Endothelial cell of umbilical vein (primary cell): Measurements from ENCODE around the gene MAG. TPM values are rescaled to one million over a fixed set of nuclear protein-coding genes. Genes with fewer than 3 reads are reported as not detected.

Source experiments
- BruUV-seq: library from RNA; stranded (reverse); fragments of 400-500 nt; replicated peaks from 2 replicates; lab custom pipeline; 2021; lab: Mats Ljungman, UMichigan
- CTCF ChIA-PET: fragments of 300-600, 350-600 bp; sonication (Branson Sonifier 250); formaldehyde crosslinking; loops from one replicate; lab custom pipeline; 2021; ENCODE audit warnings: antibody characterized with exemption, inconsistent platforms; lab: Charles Lee
- POLR2A ChIA-PET: fragments of 300-600, 350-600 bp; sonication (Branson Sonifier 250); formaldehyde crosslinking; loops from one replicate; lab custom pipeline; 2021; ENCODE audit warnings: antibody characterized with exemption, inconsistent platforms; lab: Charles Lee
- DNase-seq: peaks from one replicate; pipeline ENCODE4 v3.0.0-alpha.2; 2011; ENCODE audit warnings: low read depth, low spot score
- FAIRE-seq: peaks from 2 replicates; lab custom pipeline; 2011; peaks lifted over from hg19 to GRCh38; lab: Jason Lieb, UNC
- H2AFZ ChIP-seq: 2 replicates; pipeline ENCODE4 v1.6.0; 2012; ENCODE audit warnings: low read depth, low read length, control low read depth, inconsistent platforms
- H3K27ac ChIP-seq: 2 replicates; pipeline ENCODE4 v1.5.1; 2011; ENCODE audit warnings: low read depth, mild to moderate bottlenecking, control low read depth, low read length, moderate library complexity; ENCODE audit not compliant: insufficient read depth
- H3K27me3 ChIP-seq, 2 experiments: 2 replicates each; pipeline versions ENCODE4 v1.6.0 to v1.6.1; 2011; ENCODE audit warnings: low read length in 2 of 2, mixed read lengths in 1 of 2; ENCODE audit not compliant: control insufficient read depth in 2 of 2, insufficient read depth in 2 of 2
- H3K36me3 ChIP-seq, 2 experiments: 2 replicates in 1 of 2; 3 replicates in 1 of 2; pipeline ENCODE4 v1.5.1; 2011; ENCODE audit warnings: low read length in 2 of 2, mild to moderate bottlenecking in 1 of 2, moderate library complexity in 1 of 2; ENCODE audit not compliant: control insufficient read depth in 2 of 2, insufficient read depth in 2 of 2; ENCODE audit errors: extremely low read depth in 1 of 2
- H3K4me1 ChIP-seq: 3 replicates; pipeline ENCODE4 v1.5.1; 2011; ENCODE audit warnings: mild to moderate bottlenecking, low read length; ENCODE audit not compliant: control insufficient read depth, insufficient read depth; ENCODE audit errors: extremely low read depth
- H3K4me2 ChIP-seq: 2 replicates; pipeline ENCODE4 v1.6.1; 2011; ENCODE audit warnings: low read length, control low read depth, mixed read lengths; ENCODE audit not compliant: insufficient read depth
- H3K4me3 ChIP-seq, 3 experiments: fragments of 200-600 bp in 1 of 3; sonication (generic), shearing (Covaris generic) in 1 of 3; replicated peaks in 1 of 3; 2 replicates each; pipeline ENCODE4 v1.5.1; 2011 to 2016; ENCODE audit warnings: control low read depth in 3 of 3, low read length in 3 of 3, mild to moderate bottlenecking in 2 of 3, inconsistent platforms in 1 of 3, low read depth in 1 of 3, moderate library complexity in 1 of 3; ENCODE audit not compliant: insufficient read depth in 1 of 3
- H3K79me2 ChIP-seq: 2 replicates; pipeline ENCODE4 v1.6.0; 2012; ENCODE audit warnings: low read length, inconsistent platforms; ENCODE audit not compliant: control insufficient read depth, insufficient read depth
- H3K9ac ChIP-seq: replicated peaks from 2 replicates; pipeline ENCODE3; 2011; ENCODE audit warnings: low read length, control low read depth; ENCODE audit not compliant: insufficient read depth; ENCODE audit errors: extremely low read depth
- H3K9me1 ChIP-seq: replicated peaks from 3 replicates; pipeline ENCODE4 v1.6.0; 2011; ENCODE audit warnings: mild to moderate bottlenecking, low read length; ENCODE audit not compliant: control insufficient read depth, insufficient read depth; ENCODE audit errors: extremely low read depth
- H3K9me3 ChIP-seq: replicated peaks from 2 replicates; pipeline ENCODE4 v1.5.1; 2012; ENCODE audit warnings: low read length, inconsistent platforms; ENCODE audit not compliant: control insufficient read depth, insufficient read depth
- H4K20me1 ChIP-seq: replicated peaks from 2 replicates; pipeline ENCODE3; 2011; ENCODE audit warnings: mild to moderate bottlenecking, low read length; ENCODE audit not compliant: control insufficient read depth, insufficient read depth; ENCODE audit errors: extremely low read depth
- EZH2 ChIP-seq: IDR thresholded peaks from 2 replicates; pipeline ENCODE4 v1.6.1; 2012; ENCODE audit warnings: borderline replicate concordance, low read depth, mild to moderate bottlenecking, moderate library complexity, low read length, inconsistent platforms; ENCODE audit not compliant: severe bottlenecking
- FOS ChIP-seq: IDR thresholded peaks from 2 replicates; pipeline ENCODE4 v1.6.1; 2011; ENCODE audit warnings: mild to moderate bottlenecking, low read length, moderate library complexity, borderline replicate concordance; ENCODE audit not compliant: insufficient read depth
- GATA2 ChIP-seq: IDR thresholded peaks from 2 replicates; pipeline ENCODE4 v1.7.0; 2011; ENCODE audit warnings: low read depth, mild to moderate bottlenecking, moderate library complexity, mixed read lengths, low read length; ENCODE audit not compliant: insufficient read length, insufficient read depth
- JUN ChIP-seq: IDR thresholded peaks from 2 replicates; pipeline ENCODE4 v1.6.1; 2011; ENCODE audit warnings: borderline replicate concordance, low read depth; ENCODE audit not compliant: insufficient read length, insufficient read depth
- MAX ChIP-seq: IDR thresholded peaks from 2 replicates; pipeline ENCODE4 v1.6.1; 2011; ENCODE audit not compliant: insufficient read depth, insufficient read length
- MYC ChIP-seq: IDR thresholded peaks from one replicate; pipeline ENCODE4 v1.6.1; 2011; ENCODE audit warnings: mild to moderate bottlenecking, low read depth, low read length
- POLR2A ChIP-seq: IDR thresholded peaks from 2 replicates; pipeline ENCODE4 v1.6.1; 2012; ENCODE audit warnings: low read depth, mild to moderate bottlenecking, control low read depth, low read length
- POLR2AphosphoS5 ChIP-seq: IDR thresholded peaks from 2 replicates; pipeline ENCODE4 v1.6.1; 2012; ENCODE audit warnings: low read depth, mild to moderate bottlenecking, control low read depth, low read length, moderate library complexity; ENCODE audit not compliant: insufficient read depth
- dilution Hi-C: fragments of 300-500 bp; cut with MboI; formaldehyde crosslinking; loops from one replicate; pipeline ENCODE4 v1.15.0; 2019; ENCODE audit warnings: low sequenced_read_pairs; ENCODE audit not compliant: extremely low pct_ligation_motif_present
- intact Hi-C: fragments of 100-400 bp; cut with micrococcal nuclease; formaldehyde crosslinking; loops from one replicate; pipeline ENCODE4 v1.10.0; 2022
- polyA plus RNA-seq, 4 experiments: library from polyadenylated mRNA; depleted of rRNA in 3 of 4; stranded (reverse) in 3 of 4; unstranded in 1 of 4; fragments of >200 nt; gene quantifications; 2 replicates each; pipeline versions ENCODE4 v1.2.1 to v1.2.3, GENCODE V29; 2011 to 2012; ENCODE audit warnings: missing spikeins in 1 of 4
- total RNA-seq: library from RNA; stranded (reverse); gene quantifications from 2 replicates; pipeline ENCODE4 v1.2.3, GENCODE V29; 2021
- TF ChIP-seq, protein P1 (sequence below), 2 donors: IDR thresholded peaks; 1 replicate in 1 of 2; 2 replicates in 1 of 2; pipeline ENCODE4 v1.5.1; 2011; ENCODE audit warnings: low read length in 2 of 2, mild to moderate bottlenecking in 2 of 2, moderate library complexity in 2 of 2, control low read depth in 1 of 2, inconsistent platforms in 1 of 2, low read depth in 1 of 2; ENCODE audit not compliant: insufficient read depth in 1 of 2; ENCODE audit errors: extremely low read depth in 1 of 2

The MAG gene
- total and polyA plus RNA-seq, 2 donors (not counting 3 experiments of a cell fraction or from before 2014, with no cell fraction given) = not detected

GRCh38 chr19:35298561-35298972 lies 6.6 kb downstream of the MAG start:
- H3K4me2 ChIP-seq = no peak overlapping the region
- no peaks in the 10 kb centered on the region for H3K36me3 ChIP-seq
- no peaks in the 10 kb centered on the region for H3K79me2 ChIP-seq
- ChIA-PET CTCF (no interaction called here), POLR2A (no interaction called here)
- no peaks in the 10 kb centered on the region for H3K9me1 ChIP-seq
- BruUV-seq = no TSS peak
- H2AFZ ChIP-seq = no peak overlapping the region
- H3K9ac ChIP-seq = no peak overlapping the region
- FAIRE-seq (no peak), DNase-seq (no peak)
- dilution Hi-C loops (no loop called here), intact Hi-C loops (no loop called here)
- H3K9me3 ChIP-seq = no peaks in the 10 kb centered on the region
- H4K20me1 ChIP-seq = no peaks in the 10 kb centered on the region
- no peaks in the 10 kb centered on the region for H3K4me1 ChIP-seq
- TF ChIP-seq FOS (no peak), POLR2A (no peak), POLR2AphosphoS5 (no peak), JUN (no peak), GATA2 (no peak), MYC (no peak), EZH2 (no peak), MAX (no peak)
- TF ChIP-seq, protein P1, sequence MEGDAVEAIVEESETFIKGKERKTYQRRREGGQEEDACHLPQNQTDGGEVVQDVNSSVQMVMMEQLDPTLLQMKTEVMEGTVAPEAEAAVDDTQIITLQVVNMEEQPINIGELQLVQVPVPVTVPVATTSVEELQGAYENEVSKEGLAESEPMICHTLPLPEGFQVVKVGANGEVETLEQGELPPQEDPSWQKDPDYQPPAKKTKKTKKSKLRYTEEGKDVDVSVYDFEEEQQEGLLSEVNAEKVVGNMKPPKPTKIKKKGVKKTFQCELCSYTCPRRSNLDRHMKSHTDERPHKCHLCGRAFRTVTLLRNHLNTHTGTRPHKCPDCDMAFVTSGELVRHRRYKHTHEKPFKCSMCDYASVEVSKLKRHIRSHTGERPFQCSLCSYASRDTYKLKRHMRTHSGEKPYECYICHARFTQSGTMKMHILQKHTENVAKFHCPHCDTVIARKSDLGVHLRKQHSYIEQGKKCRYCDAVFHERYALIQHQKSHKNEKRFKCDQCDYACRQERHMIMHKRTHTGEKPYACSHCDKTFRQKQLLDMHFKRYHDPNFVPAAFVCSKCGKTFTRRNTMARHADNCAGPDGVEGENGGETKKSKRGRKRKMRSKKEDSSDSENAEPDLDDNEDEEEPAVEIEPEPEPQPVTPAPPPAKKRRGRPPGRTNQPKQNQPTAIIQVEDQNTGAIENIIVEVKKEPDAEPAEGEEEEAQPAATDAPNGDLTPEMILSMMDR (IDR thresholded peaks at IDR 0.05; ENCODE audit: extremely low read depth in 1 of 2, insufficient read depth in 1 of 2, low read depth in 1 of 2, low read length in 2 of 2) = no peak
- no peak overlapping the region for H3K27ac ChIP-seq
- no peak overlapping the region for H3K4me3 ChIP-seq
- no peaks in the 10 kb centered on the region for H3K27me3 ChIP-seq
